ENCODE measurements around the gene NTSR2. TPM values are rescaled to one million over a fixed set of nuclear protein-coding genes. Genes with fewer than 3 reads are reported as not detected.

Gene NTSR2
- total and polyA plus RNA-seq, 4 donors, result not detected

DNA sequence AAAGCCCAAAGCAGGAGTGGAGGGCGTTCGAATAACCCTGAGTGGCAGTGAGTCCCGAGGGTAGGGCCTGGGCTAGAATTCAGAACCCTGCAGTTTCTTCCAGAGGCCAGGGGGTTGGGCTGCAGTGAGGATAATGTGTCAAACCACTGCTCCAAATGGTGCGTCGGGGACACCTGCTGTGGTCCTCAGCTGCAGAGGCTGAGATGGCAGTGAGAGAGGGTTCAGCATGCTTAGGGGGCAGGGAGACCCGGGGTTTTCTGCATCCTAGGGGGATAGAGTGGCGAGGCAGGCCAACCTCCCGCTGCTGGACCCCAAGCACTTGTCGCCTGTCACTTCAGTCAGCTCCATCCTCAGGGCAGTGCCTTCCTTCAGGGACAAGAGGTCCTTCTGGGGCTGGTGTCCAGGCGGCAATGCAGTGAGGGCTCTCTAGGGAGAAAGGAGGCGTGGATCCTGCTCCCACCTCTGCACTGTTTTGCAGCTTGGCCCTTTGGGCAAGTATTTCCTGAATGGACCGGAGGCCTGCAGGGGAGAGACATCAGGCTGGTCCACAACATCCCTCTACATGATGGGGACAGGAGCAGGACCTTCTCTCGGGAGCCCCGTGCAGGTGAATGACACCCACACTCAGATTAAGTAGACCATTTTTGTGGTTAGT lies 8.4 kb upstream of the NTSR2 start:
- WGBS, 2 donors, result 71 to 78% methylated on average over 14 of the region's 14 CpGs
- H3K9me3 ChIP-seq (ENCODE audit: control insufficient read depth, low read length), result no peaks in the 10 kb centered on the region
- H3K4me3 ChIP-seq (ENCODE audit: low read length in 2 of 2), result no peak overlapping the region
- H3K27ac ChIP-seq (ENCODE audit: low read depth in 1 of 2, low read length in 2 of 2), result no peak overlapping the region
- no peaks in the 10 kb centered on the region for H3K27me3 ChIP-seq (ENCODE audit: control insufficient read depth in 1 of 2, insufficient read depth in 2 of 2, low read length in 1 of 2)
- intact Hi-C loops (cut with DNase I), result no loop called here
- DNase-seq, result no peak
- no peaks in the 10 kb centered on the region for H3K36me3 ChIP-seq (ENCODE audit: control insufficient read depth in 1 of 2, insufficient read depth in 2 of 2, low read length in 1 of 2)
- H3K4me1 ChIP-seq (ENCODE audit: control insufficient read depth in 1 of 2, insufficient read depth in 2 of 2, low read length in 2 of 2), result no peaks in the 10 kb centered on the region
- ATAC-seq (ENCODE audit: low FRiP score), result no peak

DNA sequence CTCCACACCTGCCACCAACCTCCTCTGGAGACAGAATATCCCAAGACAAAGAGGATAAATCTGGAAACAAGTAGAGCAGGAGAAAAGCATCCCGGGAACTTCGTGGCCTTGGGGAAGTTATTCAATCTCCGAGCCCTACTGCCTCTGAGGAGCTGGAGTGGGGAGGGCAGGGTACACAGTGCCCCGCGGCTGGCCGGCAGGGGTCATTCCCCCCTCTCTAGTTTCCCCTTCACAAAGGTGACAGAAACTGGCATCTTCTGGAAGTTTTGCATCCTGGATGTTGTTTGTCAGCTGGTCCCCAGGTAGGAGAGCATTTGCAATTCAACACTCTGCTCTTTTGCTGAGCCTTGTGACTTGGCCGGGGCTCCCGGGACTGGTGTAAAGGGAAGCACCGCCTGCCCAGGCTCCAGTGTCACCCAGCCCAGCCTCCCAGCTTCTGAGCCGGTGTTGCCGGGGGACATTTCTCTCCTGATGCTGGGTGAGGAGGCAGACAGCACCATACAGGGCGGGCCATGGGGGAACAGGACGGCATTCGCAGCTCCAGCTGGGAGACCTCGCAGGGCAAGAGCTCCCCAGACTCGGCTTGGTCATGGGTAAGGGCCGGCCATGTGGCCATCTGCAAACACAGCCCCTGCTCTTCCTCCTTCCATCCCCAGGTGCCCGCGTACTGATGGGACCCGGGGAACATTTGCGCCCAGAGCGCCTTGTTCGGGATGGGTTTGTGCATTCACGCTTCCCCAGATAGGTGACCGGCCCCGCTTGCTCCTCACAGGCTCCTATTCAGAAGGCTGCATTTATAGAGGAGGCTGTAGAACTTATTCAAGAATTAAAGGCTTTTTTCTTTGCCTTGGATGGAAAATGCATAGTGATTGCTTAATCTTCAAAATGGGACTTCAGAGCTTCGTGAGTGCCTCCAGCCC lies 7.4 kb upstream of the NTSR2 start:
- DNase-seq (no peak), ATAC-seq (ENCODE audit: low FRiP score) (no peak)
- Histone ChIP-seq H3K27ac (ENCODE audit: low read depth in 1 of 2, low read length in 2 of 2) (no peak overlapping the region), H3K36me3 (ENCODE audit: control insufficient read depth in 1 of 2, insufficient read depth in 2 of 2, low read length in 1 of 2) (no peaks in the 10 kb centered on the region), H3K27me3 (ENCODE audit: control insufficient read depth in 1 of 2, insufficient read depth in 2 of 2, low read length in 1 of 2) (no peaks in the 10 kb centered on the region), H3K4me1 (ENCODE audit: control insufficient read depth in 1 of 2, insufficient read depth in 2 of 2, low read length in 2 of 2) (no peaks in the 10 kb centered on the region), H3K4me3 (ENCODE audit: low read length in 2 of 2) (no peak overlapping the region), H3K9me3 (ENCODE audit: control insufficient read depth, low read length) (no peaks in the 10 kb centered on the region)
- intact Hi-C loops (cut with DNase I), result no loop called here
- 36 to 39% methylated on average over 27 of the region's 27 CpGs for whole genome bisulfite sequencing, 2 donors

DNA sequence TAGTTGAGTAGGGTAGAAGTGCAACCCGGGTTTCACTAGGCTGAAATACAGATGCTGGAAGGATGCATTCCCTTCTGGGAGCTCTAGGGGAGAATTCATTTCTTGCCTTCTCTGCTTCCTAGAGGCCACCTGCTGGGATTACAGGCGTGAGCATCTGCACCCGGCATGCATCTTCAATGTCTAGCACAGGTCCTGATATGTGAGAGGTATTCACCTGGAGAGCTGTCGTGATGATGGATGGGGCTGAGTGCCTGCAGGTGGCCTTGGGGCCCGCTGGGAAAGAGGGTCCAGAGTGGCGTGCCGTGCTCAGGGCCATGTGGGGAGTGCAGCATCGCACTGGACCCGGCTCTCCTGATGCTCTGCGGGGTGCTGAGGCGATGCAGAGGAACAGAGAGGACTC lies 6.6 kb upstream of the NTSR2 start:
- Histone ChIP-seq H3K27me3 (ENCODE audit: control insufficient read depth in 1 of 2, insufficient read depth in 2 of 2, low read length in 1 of 2) (no peaks in the 10 kb centered on the region), H3K36me3 (ENCODE audit: control insufficient read depth in 1 of 2, insufficient read depth in 2 of 2, low read length in 1 of 2) (no peaks in the 10 kb centered on the region), H3K4me3 (ENCODE audit: low read length in 2 of 2) (no peak overlapping the region), H3K4me1 (ENCODE audit: control insufficient read depth in 1 of 2, insufficient read depth in 2 of 2, low read length in 2 of 2) (no peaks in the 10 kb centered on the region), H3K27ac (ENCODE audit: low read depth in 1 of 2, low read length in 2 of 2) (no peak overlapping the region), H3K9me3 (ENCODE audit: control insufficient read depth, low read length) (no peaks in the 10 kb centered on the region)
- DNase-seq (no peak), ATAC-seq (ENCODE audit: low FRiP score) (no peak)
- intact Hi-C loops (cut with DNase I), result no loop called here
- 50% methylated on average over 11 of the region's 11 CpGs for WGBS, 2 donors

DNA sequence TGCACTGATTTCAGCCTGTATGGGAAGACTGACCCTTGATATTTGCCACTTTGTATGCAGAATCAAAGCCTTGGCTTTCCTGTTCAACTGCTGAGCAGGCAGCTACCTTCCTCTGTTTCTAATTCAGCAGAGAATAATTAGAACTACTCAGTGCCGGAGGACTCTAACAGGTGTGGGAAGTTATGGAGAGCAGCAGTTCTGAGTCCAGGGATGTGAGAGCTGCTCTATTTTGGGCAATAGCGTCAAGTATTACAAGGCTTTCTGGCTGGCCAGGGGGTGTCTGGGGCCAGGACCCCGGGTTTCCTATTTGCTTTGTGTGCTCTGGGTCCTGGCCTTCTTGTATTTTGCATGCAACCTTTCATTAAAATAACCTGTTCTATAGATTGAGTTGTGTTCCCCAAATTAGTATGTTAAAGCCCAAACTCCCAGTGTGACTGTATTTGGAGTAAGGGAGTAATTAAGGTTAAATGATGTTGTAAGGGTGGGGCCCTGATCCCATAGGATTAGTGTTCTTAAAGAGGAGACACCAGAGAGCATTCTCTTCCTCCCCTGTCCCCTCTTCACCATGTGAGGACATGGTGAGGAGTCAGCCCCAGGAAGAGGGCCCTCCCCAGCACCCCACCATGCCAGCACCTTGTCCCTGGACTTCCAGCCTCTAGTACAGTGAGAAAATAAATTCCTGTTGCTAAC lies 5.6 kb upstream of the NTSR2 start:
- 85 to 90% methylated on average over 3 of the region's 3 CpGs for WGBS, 2 donors
- no peak for DNase-seq
- H3K27me3 ChIP-seq (ENCODE audit: control insufficient read depth in 1 of 2, insufficient read depth in 2 of 2, low read length in 1 of 2), result no peaks in the 10 kb centered on the region

DNA sequence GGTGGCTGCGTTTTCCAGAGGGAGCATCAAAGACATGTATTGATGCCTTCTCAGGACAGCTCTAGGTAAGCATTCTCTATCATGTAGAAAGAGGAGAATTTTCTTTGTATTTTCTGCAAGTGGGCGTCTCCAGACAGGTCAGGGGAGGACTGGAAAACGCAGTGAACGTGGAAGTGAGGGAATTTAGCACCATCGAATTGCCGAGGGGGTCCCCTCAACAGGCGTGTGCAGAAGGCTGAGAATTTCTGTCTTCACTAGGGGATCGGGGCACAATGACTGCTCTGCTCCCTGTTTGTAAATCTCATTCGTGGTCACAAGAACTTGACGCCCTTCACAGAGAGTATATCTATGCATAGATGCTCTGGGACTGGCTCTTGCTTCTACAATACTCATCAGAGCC lies 5.0 kb upstream of the NTSR2 start:
- Histone ChIP-seq H3K4me3 (ENCODE audit: low read length in 2 of 2) (no peak overlapping the region), H3K27me3 (ENCODE audit: control insufficient read depth in 1 of 2, insufficient read depth in 2 of 2, low read length in 1 of 2) (no peaks in the 10 kb centered on the region), H3K27ac (ENCODE audit: low read depth in 1 of 2, low read length in 2 of 2) (no peak overlapping the region), H3K9me3 (ENCODE audit: control insufficient read depth, low read length) (no peaks in the 10 kb centered on the region), H3K36me3 (ENCODE audit: control insufficient read depth in 1 of 2, insufficient read depth in 2 of 2, low read length in 1 of 2) (no peaks in the 10 kb centered on the region), H3K4me1 (ENCODE audit: control insufficient read depth in 1 of 2, insufficient read depth in 2 of 2, low read length in 2 of 2) (no peaks in the 10 kb centered on the region)
- DNase-seq (no peak), ATAC-seq (ENCODE audit: low FRiP score) (no peak)
- 75 to 78% methylated on average over 10 of the region's 10 CpGs for WGBS, 2 donors
- intact Hi-C loops (cut with DNase I), result no loop called here

More for the DNA sequence above, 5.6 kb upstream of the NTSR2 start:
- Histone ChIP-seq H3K9me3 (ENCODE audit: control insufficient read depth, low read length) (no peaks in the 10 kb centered on the region), H3K4me1 (ENCODE audit: control insufficient read depth in 1 of 2, insufficient read depth in 2 of 2, low read length in 2 of 2) (no peaks in the 10 kb centered on the region), H3K27ac (ENCODE audit: low read depth in 1 of 2, low read length in 2 of 2) (no peak overlapping the region), H3K4me3 (ENCODE audit: low read length in 2 of 2) (no peak overlapping the region), H3K36me3 (ENCODE audit: control insufficient read depth in 1 of 2, insufficient read depth in 2 of 2, low read length in 1 of 2) (no peaks in the 10 kb centered on the region)
- intact Hi-C loops (cut with DNase I), result no loop called here
- no peak for ATAC-seq (ENCODE audit: low FRiP score)

DNA sequence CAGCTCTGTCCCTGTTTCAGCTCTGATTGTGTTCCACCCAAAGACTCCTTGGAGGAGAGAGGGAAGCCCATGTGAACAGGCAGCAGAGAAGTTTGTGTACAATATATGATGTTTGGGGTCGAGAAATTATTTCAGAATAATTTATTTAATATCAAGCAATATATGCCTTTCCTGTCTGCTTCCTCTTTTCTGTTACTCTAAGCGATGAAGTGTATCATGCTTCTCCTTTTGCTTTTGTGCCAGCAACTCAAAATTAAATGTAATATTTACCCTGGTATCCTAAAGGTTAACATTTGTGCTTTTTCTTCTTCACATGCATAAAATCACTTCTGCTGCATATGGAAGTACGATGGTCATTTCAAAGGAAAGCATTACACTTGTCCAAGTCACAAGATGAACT lies 2.4 kb upstream of the NTSR2 start:
- DNase-seq, result no peak
- H3K27ac ChIP-seq (ENCODE audit: low read depth in 1 of 2, low read length in 2 of 2), result no peak overlapping the region
- intact Hi-C loops (cut with DNase I), result no loop called here
- 42 to 46% methylated on average over 3 of the region's 3 CpGs for WGBS, 2 donors
- no peaks in the 10 kb centered on the region for H3K9me3 ChIP-seq (ENCODE audit: control insufficient read depth, low read length)
- ATAC-seq (ENCODE audit: low FRiP score), result no peak
- no peak overlapping the region for H3K4me3 ChIP-seq (ENCODE audit: low read length in 2 of 2)
- H3K36me3 ChIP-seq (ENCODE audit: control insufficient read depth in 1 of 2, insufficient read depth in 2 of 2, low read length in 1 of 2), result no peaks in the 10 kb centered on the region
- no peaks in the 10 kb centered on the region for H3K4me1 ChIP-seq (ENCODE audit: control insufficient read depth in 1 of 2, insufficient read depth in 2 of 2, low read length in 2 of 2)
- no peaks in the 10 kb centered on the region for H3K27me3 ChIP-seq (ENCODE audit: control insufficient read depth in 1 of 2, insufficient read depth in 2 of 2, low read length in 1 of 2)

DNA sequence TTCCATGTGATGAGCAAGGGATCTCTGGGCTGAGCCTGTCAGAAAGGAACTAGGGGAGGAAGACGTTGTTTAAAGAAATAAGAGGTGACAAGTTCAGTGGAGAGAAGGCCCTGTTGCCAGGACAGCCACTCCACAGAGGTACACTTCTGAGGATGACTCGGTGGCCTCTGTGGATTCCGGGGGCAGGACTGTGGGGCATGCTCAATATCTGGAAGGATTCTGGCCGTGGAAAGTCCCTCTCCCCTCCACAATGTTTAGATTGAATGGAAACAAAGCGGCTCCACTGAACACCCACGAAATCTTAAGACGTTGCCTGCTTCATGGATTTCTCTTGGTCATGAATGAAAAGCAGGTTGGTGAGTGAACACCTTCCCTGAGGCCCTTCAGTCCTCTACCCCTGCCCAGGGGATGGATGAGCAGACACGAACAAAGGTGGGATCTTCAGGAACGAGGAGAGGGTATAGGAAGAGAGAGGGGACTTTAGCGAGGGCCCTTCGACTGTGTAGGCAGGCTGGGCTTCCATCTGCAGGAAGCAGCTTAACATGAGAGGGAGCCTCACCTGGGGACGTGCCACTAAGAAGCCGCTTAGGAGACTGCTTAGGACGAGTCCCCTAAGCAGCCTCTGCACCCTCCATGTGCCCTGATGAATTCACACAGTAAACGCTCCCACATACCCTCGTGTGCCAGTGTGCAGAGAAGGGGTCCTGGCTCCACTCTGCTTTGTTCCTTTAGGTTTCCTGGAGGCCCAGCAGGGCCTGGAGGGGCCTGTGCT lies 1.9 kb downstream of the NTSR2 start:
- no peaks in the 10 kb centered on the region for H3K27me3 ChIP-seq (ENCODE audit: control insufficient read depth in 1 of 2, insufficient read depth in 2 of 2, low read length in 1 of 2)
- WGBS, 2 donors, result 76 to 79% methylated on average over 16 of the region's 16 CpGs
- H3K4me1 ChIP-seq (ENCODE audit: control insufficient read depth in 1 of 2, insufficient read depth in 2 of 2, low read length in 2 of 2), result no peaks in the 10 kb centered on the region
- no peaks in the 10 kb centered on the region for H3K36me3 ChIP-seq (ENCODE audit: control insufficient read depth in 1 of 2, insufficient read depth in 2 of 2, low read length in 1 of 2)
- H3K9me3 ChIP-seq (ENCODE audit: control insufficient read depth, low read length), result no peaks in the 10 kb centered on the region
- intact Hi-C loops (cut with DNase I), result no loop called here
- no peak for DNase-seq
- H3K4me3 ChIP-seq (ENCODE audit: low read length in 2 of 2), result no peak overlapping the region
- no peak for ATAC-seq (ENCODE audit: low FRiP score)
- H3K27ac ChIP-seq (ENCODE audit: low read depth in 1 of 2, low read length in 2 of 2), result no peak overlapping the region

DNA sequence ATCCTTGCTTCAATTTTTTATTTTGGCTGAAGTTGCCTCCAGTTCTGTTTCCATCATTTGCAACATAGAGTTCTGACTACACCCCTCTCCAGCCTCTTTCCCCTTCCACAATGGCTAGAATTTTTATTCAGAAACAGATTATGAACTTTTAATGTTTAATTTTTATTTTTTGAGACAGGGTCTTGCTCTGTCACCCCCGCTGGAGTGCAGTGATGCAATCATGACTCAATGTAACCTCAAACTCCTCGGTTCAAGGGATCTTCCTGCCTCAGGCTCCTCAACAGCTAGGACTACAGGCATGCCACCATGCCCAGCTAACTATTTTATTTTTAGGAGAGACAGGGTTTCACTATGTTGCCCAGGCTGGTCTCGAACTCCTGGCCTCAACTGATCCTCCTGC lies 2.8 kb downstream of the NTSR2 start:
- DNase-seq, result no peak
- intact Hi-C loops (cut with DNase I), result no loop called here
- 80 to 84% methylated on average over 3 of the region's 3 CpGs for WGBS, 2 donors

More for the DNA sequence above, 2.8 kb downstream of the NTSR2 start:
- H3K4me3 ChIP-seq (ENCODE audit: low read length in 2 of 2), result no peak overlapping the region
- H3K9me3 ChIP-seq (ENCODE audit: control insufficient read depth, low read length), result no peaks in the 10 kb centered on the region
- H3K27ac ChIP-seq (ENCODE audit: low read depth in 1 of 2, low read length in 2 of 2), result no peak overlapping the region
- no peaks in the 10 kb centered on the region for H3K36me3 ChIP-seq (ENCODE audit: control insufficient read depth in 1 of 2, insufficient read depth in 2 of 2, low read length in 1 of 2)
- no peaks in the 10 kb centered on the region for H3K27me3 ChIP-seq (ENCODE audit: control insufficient read depth in 1 of 2, insufficient read depth in 2 of 2, low read length in 1 of 2)
- no peaks in the 10 kb centered on the region for H3K4me1 ChIP-seq (ENCODE audit: control insufficient read depth in 1 of 2, insufficient read depth in 2 of 2, low read length in 2 of 2)
- no peak for ATAC-seq (ENCODE audit: low FRiP score)

All from aorta (tissue), 5 donors.